Activated CD4-positive, alpha-beta T cell treated with anti-CD3 and anti-CD28 coated beads, Interleukin-2, amount 50 U/mL, for 4 hours (primary cell): ENCODE data around the gene TAF7.
"Not testable (repeated sequence)": the region's sequence is repeated elsewhere in the genome, so short reads cannot be mapped to it uniquely, and the experiment has no call there.

Source experiments
- DNase-seq, 2 experiments: peaks; one replicate each; pipeline ENCODE4 v3.0.0-alpha.2; 2020

The TAF7 gene

GRCh38 chr5:141320225-141321169 lies at the start of gene TAF7:
Gene TAF7 (minus strand): TSS chr5:141320784. CDS start chr5:141320044, 740 bp downstream.
- peak; percentile 89 for DNase-seq

GRCh38 chr5:141366016-141366896 lies 45.7 kb upstream of the TAF7 start:
- no peak for DNase-seq

- no peak for DNase-seq
Observed at GRCh38 chr5:141363952-141364660, 43.5 kb upstream of the TAF7 start, which contains the start of gene PCDHGA5. Gene PCDHGA5 (plus strand): TSS chr5:141364162. CDS start chr5:141364331, 169 bp downstream.

GRCh38 chr5:141362719-141363118 lies 42.1 kb upstream of the TAF7 start:
- DNase-seq = no peak

- DNase-seq = no peak
Observed at GRCh38 chr5:141360685-141361084, 40.1 kb upstream of the TAF7 start.

- no peak for DNase-seq
Observed at GRCh38 chr5:141359790-141360426, 39.3 kb upstream of the TAF7 start, which contains the start of gene PCDHGB2. Gene PCDHGB2 (plus strand): TSS chr5:141359994. CDS start chr5:141360136, 142 bp downstream.

GRCh38 chr5:141356950-141357349 lies 36.4 kb upstream of the TAF7 start:
- no peak for DNase-seq

GRCh38 chr5:141356133-141356532 lies 35.5 kb upstream of the TAF7 start:
- no peak for DNase-seq

GRCh38 chr5:141355641-141356040 lies 35.1 kb upstream of the TAF7 start:
- DNase-seq = no peak

GRCh38 chr5:141354900-141355469 lies 34.4 kb upstream of the TAF7 start, which contains the start of gene PCDHGA4:
Gene PCDHGA4 (plus strand): TSS chr5:141355021. CDS start chr5:141355108, 87 bp downstream.
- DNase-seq = no peak

- no peak for DNase-seq
Observed at GRCh38 chr5:141351591-141351990, 31.0 kb upstream of the TAF7 start.

GRCh38 chr5:141349917-141350619 lies 29.5 kb upstream of the TAF7 start, which contains the start of gene PCDHGB1:
Gene PCDHGB1 (plus strand): TSS chr5:141350099. CDS start chr5:141350261, 162 bp downstream.
- DNase-seq = peak in 1 of 2 experiments; percentile 8

GRCh38 chr5:141346017-141346416 lies 25.4 kb upstream of the TAF7 start:
- DNase-seq = not testable (repeated sequence)

- no peak for DNase-seq
Observed at GRCh38 chr5:141345327-141345726, 24.7 kb upstream of the TAF7 start.

GRCh38 chr5:141343953-141344463 lies 23.4 kb upstream of the TAF7 start:
- DNase-seq = no peak

- DNase-seq = no peak
Observed at GRCh38 chr5:141343242-141343952, 22.8 kb upstream of the TAF7 start, which contains the start of gene PCDHGA3. Gene PCDHGA3 (plus strand): TSS chr5:141343829. CDS start chr5:141344034, 205 bp downstream.

- DNase-seq = no peak
Observed at GRCh38 chr5:141342773-141343172, 22.2 kb upstream of the TAF7 start.

- DNase-seq = not testable (repeated sequence)
Observed at GRCh38 chr5:141340781-141341354, 20.3 kb upstream of the TAF7 start.
